Stimulated activated CD8-positive, alpha-beta memory T cell treated with anti-CD3 and anti-CD28 coated beads, Interleukin-7, amount 100 ng/mL, for 1 hour (primary cell): ENCODE measurements around the gene CGN.

Experiments used
- DNase-seq, 2 donors: peaks; one replicate each; pipeline ENCODE4 v3.0.0-alpha.2; 2020; ENCODE audit warnings: low read depth in 2 of 2

Gene CGN

DNA sequence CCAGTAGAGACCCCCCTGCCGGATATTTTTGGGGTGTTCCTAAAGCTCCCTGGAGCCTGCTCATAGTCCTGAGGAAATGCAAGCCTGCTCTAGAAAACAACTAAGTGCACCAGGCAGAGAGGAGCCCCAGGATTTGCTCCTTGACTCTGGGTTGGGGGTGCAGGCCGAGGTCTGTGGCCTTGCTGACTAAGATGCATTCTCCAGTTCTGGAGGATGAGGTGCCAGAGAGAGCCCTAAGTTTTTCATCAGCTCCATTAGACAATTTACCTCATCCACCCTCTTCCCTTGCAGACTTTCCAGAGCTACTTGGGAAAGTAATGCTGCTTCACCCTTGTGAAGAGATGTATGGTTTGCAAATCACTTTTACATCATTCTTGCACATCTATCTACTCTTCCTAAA lies 38.0 kb downstream of the CGN start:
- no peak for DNase-seq

DNA sequence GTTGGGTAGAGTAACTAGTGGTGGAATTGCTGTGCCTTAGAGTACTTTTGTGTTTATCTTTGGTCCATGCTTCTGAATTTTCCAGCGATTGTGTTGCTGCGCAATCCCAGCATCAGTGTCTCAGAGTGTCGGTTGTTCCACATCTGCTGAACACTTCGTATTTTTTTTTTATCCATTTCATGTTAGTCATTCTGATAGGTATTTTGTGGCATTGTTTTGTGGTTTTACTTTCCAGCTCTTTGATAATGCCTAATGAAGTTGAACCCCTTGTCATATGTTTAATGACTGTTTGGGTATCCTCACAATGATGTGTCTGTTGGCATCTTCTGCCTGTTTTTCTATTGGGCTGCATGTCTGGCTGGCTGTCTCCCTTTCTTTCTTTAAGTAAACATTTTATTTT lies 42.5 kb downstream of the CGN start:
- no peak for DNase-seq

DNA sequence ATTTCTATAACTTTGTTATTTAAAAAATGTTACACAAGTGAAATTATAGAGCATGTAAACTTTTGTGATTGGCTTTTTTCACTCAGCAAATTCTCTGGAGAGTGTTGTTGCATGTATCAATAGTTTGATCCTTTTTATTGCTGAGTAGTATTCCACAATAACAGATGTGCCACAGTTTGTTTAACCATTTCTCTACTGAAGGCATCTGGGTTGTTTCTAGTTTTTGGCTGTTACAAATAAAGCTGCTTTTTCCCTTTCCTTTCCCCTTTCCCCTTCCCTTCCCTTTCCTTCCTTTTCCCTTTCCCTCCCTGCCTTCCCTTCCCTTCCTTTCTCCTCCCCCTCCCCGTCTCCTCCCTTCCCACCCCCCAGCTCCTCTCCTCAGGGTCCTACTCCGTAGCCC lies 44.9 kb downstream of the CGN start:
- DNase-seq: no peak

DNA sequence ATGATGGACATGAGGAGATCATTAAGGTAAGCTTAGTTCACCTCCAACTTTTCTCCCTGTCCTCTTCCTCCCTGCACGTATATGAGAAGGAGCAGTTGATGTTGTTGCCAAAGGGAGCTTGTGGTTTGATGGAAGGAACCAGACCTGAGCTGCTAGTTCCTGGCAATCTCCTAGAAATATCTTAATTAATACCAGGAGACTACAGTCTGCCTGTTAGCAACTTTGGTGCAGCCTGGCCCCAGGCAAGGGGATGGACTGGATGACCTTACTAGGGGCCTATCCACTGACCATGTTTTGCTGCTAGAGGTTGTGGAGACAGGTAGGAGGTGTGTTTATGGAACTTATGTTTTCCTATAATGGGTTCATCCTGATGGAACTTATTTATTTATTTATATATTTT lies 51.5 kb downstream of the CGN start:
- DNase-seq: no peak

DNA sequence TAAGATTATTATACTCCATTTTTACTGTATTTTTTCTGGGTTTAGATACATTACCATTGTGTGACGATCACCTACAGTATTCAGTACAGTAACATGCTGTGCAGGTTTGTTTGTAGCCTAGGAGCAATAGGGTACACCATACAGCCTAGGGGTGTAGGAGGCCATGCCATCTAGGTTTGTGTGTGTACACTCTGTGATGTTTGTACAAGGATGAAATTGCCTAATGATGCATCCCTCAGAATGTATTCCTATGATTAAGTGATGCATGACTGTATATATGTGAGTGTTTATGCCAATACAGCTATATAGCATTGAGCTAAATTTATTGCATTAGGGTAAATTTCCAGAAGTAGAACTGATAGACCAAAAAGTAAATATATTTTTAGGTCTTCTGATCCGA lies 52.2 kb downstream of the CGN start:
- DNase-seq: no peak

DNA sequence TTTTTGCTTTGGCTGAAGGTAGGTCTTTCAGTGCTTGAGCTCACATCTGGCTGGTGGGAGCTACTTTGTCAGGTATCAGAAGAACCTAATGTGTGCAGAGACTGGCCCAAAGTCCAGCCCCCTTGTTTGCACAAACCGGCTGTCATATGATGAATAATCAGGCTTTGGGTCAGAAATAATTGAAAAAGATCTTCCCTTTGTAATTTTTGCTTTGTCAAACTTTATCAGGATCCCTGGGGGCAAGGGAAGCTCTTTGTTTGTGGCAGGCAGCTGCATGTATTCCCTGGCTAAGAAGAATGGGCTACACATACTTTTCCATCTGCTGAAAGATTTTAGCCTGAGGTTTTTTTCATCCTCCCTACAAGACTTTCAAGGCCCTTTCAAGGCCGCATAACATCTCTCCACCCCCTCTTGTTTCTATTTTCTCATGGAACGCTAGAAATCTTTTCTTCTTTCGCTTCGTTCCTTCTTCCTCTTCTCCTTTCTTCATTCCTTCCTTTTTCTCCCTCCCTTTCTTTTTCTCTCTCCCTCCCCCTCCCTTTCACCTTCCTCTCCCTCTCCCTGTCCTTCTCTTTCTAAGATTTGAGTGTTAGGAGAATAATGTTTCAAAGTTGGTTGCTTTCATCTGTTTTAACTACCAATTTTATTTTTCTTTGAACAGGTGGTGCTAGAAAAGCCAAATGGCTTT lies 54.5 kb downstream of the CGN start:
- DNase-seq: no peak

DNA sequence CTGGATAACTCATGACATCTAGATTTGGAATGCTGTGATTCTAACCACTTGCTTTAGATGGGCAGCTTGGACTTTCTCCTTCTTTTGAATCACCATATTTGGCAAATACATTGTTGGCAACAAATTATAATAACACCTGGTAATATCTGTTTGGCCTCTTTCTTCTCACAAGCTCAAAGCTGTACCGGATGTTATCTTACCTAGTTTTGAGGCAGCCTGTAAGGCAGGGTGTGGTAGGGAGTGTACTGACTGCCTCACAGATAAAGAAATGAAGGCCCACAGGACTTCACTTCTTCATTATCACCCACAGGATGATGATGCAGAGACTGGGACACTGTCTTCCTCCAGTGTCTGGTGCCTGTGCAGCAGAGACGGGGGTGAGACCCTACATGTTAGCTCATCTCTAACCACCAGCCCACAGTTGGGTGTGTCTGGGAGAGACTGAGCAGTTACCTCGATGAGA lies 57.5 kb downstream of the CGN start:
- DNase-seq: no peak

DNA sequence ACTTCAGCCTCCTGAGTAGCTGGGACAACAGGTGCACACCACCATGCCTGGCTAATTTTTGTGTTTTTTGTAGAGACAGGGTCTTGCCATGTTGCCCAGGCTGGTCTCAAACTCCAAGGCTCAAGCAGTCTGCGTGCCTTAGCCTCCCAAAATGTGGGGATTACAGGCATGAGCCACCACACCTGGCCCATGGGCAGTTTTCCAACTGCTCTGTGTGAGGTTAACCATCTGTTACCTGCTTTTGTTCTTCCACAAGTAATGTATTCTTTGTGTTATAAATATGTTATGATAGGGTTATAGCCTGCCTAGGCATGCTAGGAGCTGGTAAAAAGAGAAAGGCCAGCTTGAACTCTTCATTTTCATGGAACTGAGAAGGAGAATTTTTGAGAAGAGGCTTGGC lies 59.6 kb downstream of the CGN start:
- DNase-seq: no peak

DNA sequence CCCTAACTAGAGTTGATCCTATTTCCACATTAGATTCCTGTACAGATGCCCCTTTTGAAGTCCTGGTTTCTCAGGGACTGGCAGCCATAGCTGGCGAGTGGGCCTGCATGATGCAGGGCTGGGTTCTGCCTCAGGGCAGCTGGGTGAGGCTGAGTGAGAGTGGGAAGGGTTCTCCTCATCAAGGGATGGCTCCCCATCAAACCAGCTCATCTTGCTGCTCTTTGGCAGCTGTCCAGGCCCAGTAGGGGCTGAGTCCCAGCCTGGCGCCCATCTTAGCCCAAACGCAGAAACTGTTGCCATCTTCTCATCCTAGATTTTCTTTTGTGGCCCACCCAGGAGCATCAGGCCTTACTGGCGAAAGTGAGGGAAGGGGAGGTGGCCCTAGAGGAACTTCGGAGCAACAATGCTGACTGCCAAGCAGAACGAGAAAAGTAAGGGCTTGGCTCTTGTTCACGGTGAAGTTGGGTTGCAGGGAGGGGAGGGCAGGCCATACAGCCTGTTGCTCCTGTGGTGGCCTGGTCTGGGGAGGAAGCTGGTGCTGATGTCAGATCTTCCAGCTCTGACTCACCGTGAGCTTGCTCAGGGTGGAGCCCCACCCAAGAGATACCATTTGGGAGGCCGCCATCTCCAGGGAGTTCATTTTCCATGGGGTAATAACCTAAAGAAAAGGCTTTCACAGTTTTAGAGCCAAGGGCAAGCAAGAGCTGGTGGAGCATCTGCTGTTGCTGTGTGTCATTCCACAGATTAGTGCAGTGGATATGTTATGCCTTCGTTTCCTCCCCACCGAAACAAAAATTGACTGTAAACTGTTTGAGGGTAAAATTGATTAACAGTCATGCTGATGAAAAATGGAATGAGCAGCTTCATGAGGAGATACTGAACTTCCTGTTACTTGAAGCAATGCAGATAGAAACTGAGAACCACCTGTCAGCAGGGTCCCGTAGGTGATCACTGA lies 63.7 kb downstream of the CGN start:
- DNase-seq: no peak

DNA sequence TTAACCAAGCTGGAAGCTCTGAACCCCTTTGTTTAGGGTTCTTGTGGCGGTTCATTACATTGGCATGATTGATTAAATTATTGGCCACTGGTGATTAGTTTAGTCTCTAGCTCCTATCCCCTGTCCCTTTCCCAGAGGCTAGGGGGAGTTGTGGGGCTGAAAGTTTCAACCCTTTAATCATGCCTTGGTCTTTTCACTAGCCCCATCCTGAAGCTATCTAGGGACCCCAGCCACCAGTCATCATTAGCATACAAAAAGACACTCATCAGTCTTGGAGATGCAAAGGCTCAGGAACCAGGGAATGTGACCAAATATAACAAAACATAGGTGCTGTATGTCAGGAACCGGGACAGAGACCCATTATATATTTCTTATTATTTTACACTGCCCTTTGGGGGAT lies 66.0 kb downstream of the CGN start:
- DNase-seq: no peak

DNA sequence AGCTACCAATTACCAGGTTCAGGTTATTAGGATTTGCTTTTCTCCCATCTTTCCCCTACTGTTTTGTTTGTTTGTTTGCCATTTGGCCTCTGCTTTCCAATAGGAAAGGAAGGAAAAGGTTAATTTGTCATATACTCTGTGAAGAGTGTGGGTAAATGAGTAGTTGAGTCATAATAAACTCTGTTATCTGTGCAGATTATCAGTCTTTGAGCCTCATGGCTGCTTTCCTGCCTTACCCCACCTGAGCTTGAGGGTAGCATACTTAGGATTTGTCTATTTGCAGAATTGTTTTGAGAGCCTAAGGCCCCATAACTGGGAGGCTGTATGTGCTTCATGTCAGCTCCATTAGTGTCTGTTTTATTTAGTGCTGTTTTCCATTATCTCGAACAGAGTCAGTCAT lies 67.8 kb downstream of the CGN start:
- DNase-seq: no peak

DNA sequence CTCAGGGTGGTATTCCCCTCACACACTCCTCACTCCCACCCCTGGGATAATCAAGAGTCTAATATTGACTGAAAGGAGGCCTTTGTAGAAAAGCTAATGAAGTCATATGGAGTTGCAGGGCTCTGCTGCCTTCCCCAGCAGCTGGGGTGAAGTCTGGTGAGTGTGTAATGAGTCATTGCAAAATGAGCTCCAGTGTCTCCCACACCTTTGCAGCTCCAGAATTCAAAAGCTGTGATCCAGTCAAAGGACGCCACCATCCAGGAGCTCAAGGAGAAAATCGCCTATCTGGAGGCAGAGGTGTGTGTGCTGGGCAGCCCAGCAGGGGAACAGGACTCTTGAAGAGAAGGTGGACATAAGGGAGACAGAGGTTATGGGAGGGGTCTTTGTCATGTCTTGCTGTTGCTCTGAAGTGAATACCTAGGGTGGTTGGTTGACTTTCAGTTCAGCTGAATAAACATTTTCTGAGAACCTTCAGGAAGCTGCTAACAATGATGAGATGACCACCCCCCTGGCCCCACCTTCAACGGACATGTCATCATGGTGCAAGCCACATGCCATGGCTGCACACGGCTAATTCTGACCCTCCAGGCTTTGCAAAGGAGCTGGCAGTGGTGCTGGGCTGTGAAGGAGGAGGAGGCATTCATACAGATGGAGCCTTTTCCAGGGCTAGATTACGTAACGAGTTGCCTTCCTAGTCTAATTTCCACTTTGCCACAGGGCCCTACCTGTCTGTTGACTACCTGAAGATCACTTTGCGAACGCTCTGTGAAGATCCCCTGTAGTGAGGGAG lies 68.4 kb downstream of the CGN start:
- DNase-seq: no peak

DNA sequence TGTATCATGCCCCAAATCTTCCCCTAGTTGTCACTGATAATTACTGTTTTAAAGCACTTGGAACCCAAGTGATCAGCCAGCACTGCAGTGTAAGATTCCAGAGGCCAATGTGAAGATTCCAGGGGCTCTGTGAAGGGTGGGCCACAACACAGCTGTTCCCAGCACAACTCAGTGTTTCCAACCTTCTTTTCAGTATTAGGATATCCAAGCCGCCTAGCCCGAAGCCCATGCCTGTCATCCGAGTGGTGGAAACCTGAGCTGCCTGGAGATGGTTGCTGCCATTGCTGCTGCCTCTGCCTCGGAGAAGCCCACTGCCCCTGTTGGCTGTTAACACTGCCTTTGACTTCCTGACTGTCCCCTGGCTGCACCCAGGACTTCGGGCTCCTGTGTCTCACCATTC lies 70.3 kb downstream of the CGN start:
- DNase-seq: no peak

DNA sequence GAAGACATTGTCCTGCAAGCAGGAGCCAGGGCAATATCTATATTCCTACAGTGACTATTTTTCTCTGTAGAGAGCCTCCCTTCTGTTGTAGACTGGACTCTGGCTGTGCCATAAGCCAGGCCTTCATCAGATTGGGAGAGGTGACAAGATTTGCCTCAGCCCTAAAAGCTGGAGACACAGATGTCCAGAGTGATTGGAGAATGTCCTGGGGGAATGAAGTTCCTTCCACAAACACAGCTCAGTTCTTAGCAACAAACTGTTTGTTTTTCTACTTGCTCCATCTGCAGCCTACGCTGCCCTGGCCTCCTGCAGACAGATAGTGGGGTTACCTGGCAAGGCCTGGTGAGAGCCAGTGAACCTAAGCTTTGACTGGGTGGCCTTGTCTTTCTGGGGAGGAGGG lies 70.7 kb downstream of the CGN start:
- no peak for DNase-seq

DNA sequence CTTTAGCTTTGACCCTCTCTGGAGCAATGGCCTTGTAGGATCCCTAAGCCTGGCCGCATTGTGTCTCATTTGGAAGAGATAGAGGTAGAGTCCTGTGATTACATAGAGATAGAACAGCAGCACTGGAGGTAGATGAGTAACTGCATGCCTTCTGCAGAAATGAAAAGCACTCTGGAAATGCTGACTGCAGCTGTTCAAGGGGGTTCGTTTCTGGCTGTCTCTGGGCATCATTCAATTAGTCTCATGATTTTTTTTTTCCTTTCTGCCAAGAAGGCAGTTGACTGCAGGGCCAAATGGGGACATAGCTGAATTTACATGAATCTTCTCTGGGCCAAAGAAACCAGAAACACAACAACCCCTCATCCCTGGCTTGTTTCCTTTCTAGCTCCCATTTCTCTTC lies 72.6 kb downstream of the CGN start:
- no peak for DNase-seq

DNA sequence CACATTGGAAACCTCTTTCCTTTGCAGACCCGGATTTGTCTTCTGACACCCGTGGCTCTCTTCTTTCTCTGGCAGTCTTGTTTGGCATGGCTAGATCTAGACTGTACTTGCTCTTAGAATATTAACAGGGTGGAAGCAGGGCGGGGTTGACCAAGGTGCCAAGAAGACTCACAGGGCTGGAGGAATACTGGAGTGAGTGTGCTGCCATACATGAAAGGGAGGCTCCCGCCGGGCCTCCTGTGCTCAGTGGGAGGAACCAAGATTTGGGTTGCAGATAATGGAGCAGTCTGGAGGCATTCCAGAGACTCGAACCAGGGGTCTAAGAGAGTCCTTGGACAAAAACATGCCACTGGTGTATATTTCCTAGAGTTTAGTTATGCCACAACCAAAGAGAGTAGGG lies 73.1 kb downstream of the CGN start:
- no peak for DNase-seq

DNA sequence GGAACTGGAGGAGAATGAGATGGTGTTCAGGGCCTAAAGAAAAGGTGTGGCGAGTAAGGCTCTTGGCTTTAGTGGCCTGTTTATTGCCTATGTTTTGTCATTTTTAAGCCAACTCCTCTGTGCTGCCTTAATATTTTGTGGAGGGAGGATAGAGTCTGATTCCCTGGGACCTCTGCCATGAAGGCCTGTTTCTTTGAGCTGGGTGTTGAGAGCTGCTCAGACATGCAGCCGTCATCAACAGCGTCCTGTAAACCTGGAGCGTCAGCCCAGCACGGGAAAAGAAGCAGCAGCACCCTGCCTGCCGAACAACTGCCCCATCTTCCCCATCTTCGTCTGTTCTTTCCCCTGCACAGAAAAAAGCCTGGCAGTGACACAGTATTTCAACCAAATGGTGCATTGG lies 73.6 kb downstream of the CGN start:
- DNase-seq: no peak

DNA sequence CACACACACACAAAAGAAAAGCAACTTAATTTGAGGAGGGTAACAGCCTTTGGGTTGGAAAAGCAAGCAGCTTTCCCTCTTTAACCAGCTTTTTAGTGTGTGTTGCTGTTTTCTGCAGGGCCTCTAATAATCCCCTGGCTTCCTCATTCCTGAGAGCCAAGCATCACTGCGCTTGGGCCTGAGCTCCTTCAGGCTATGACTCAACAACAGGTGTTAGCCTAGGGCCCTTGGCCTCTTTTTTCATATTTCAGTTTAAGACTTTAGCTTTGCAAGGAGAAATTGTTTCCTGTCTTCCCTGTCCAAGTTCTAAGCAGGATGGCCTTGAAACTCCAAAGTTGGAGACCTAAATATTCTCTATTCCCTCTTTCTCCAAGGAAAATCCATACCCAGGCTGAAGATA lies 74.4 kb downstream of the CGN start:
- DNase-seq: no peak
